Neural crest cell (in vitro differentiated cells): Measurements from ENCODE around the gene SPOCK2. TPM values are rescaled to one million over a fixed set of nuclear protein-coding genes. Genes with fewer than 3 reads are reported as not detected.
"Not testable (repeated sequence)": the region's sequence is repeated elsewhere in the genome, so short reads cannot be mapped to it uniquely, and the experiment has no call there.

ENCODE experiments used
- DNase-seq: peaks from one replicate; pipeline ENCODE4 v3.0.0; 2021; ENCODE audit warnings: low read depth, mixed read lengths, low spot score
- H3K27ac Mint-ChIP-seq: one replicate; pipeline ENCODE4 v1.8.0; 2021; ENCODE audit warnings: mild to moderate bottlenecking, mixed read lengths; ENCODE audit not compliant: unreplicated experiment
- H3K27me3 Mint-ChIP-seq: 2 replicates; pipeline ENCODE4 v1.8.0; 2021; ENCODE audit warnings: low read depth, mild to moderate bottlenecking, mixed read lengths
- H3K36me3 Mint-ChIP-seq: 2 replicates; pipeline ENCODE4 v1.8.0; 2021; ENCODE audit warnings: low read depth, mild to moderate bottlenecking, mixed read lengths
- H3K4me1 Mint-ChIP-seq: 2 replicates; pipeline ENCODE4 v1.8.0; 2021; ENCODE audit warnings: mixed read lengths
- H3K4me3 Mint-ChIP-seq: one replicate; pipeline ENCODE4 v1.8.0; 2021; ENCODE audit warnings: mild to moderate bottlenecking, mixed read lengths
- H3K9me3 Mint-ChIP-seq: 2 replicates; pipeline ENCODE4 v1.8.0; 2021; ENCODE audit warnings: mixed read lengths
- long read RNA-seq: library from polyadenylated mRNA; unstranded; transcript quantifications from one replicate; pipeline ENCODE4 v2.0.0, GENCODE V29; 2020
- total RNA-seq: library from RNA; stranded (reverse); gene quantifications from 2 replicates; pipeline ENCODE4 v1.2.1, GENCODE V29; 2021
- TF ChIP-seq, protein P1 (sequence below): fragments of 200-600 bp; sonication (generic); conservative IDR thresholded peaks from 2 replicates; pipeline ENCODE4 v1.5.0; 2021; ENCODE audit warnings: antibody characterized with exemption, mild to moderate bottlenecking

Gene SPOCK2
- 1.4 and 1.5 TPM in 2 replicates for total RNA-seq
- long read RNA-seq, partial matches to known transcripts = 3 of 3 reads
- long read RNA-seq, other reads (novel, unspliced or antisense) = 0 of 3 reads

DNA sequence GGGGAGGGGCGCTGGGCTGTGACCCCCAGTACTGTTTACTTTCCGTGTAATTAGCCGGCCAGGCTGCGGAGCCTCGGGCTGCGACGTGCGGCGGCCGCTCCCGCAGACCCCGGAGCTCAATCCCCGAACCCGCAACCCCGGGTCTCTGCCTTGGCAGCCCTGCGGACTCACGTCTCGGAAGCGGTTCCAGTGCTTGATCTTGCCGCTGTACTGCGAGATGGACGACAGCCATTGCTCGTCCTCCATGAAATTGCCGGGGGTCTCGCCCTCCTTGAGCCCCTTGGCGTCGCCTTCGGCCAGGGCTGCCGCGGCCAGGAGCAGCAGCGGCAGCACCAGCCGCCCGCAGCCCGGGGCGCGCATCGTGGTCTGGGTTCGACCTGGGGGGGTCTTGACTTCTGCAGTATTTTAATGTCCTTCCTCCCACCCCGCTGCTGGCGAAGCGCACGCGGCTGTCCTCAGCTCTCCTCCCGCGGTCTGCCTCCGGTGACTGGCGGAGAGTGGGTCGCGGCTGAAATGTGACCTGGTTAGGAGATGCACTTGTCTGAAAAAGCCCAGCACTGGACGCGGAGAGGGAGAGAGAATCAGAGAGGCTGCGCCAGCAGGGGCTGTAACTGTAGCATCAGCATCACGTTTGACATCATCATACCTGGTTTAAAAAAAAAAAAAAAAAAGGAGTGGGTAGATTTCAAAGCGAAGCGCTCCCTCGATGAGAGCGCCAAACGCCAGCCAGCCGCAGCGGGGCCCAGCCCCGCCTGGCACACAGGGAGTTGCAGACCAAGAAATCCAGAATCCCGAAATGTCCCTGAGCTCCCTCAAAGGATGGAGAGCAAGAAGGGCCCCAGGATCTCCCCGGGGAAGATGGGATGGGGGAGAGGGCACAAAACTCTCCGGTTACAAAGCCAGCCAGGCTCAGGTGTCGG is at the start of gene SPOCK2:
Gene SPOCK2, minus strand, starts transcription at position 583 of the 920 bp plus-strand sequence. Its CDS starts 223 bp downstream, at position 360.
- TF ChIP-seq, protein P1, sequence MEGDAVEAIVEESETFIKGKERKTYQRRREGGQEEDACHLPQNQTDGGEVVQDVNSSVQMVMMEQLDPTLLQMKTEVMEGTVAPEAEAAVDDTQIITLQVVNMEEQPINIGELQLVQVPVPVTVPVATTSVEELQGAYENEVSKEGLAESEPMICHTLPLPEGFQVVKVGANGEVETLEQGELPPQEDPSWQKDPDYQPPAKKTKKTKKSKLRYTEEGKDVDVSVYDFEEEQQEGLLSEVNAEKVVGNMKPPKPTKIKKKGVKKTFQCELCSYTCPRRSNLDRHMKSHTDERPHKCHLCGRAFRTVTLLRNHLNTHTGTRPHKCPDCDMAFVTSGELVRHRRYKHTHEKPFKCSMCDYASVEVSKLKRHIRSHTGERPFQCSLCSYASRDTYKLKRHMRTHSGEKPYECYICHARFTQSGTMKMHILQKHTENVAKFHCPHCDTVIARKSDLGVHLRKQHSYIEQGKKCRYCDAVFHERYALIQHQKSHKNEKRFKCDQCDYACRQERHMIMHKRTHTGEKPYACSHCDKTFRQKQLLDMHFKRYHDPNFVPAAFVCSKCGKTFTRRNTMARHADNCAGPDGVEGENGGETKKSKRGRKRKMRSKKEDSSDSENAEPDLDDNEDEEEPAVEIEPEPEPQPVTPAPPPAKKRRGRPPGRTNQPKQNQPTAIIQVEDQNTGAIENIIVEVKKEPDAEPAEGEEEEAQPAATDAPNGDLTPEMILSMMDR = no peak
- DNase-seq = no peak
- H3K36me3 Mint-ChIP-seq = peaks cover 2% of the 10 kb centered on the region
- H3K4me1 Mint-ChIP-seq = peaks cover 28% of the 10 kb centered on the region
- no peaks in the 10 kb centered on the region for H3K9me3 Mint-ChIP-seq
- H3K27me3 Mint-ChIP-seq = peaks cover 69% of the 10 kb centered on the region
- H3K27ac Mint-ChIP-seq = no peak within 1 kb of the TSS
- peak within 1 kb of the TSS; percentile 66 for H3K4me3 Mint-ChIP-seq

- no peak for DNase-seq
- Mint-ChIP-seq H3K27ac (no peak overlapping the region), H3K4me1 (no peaks in the 10 kb centered on the region), H3K36me3 (peaks cover 10% of the 10 kb centered on the region), H3K4me3 (no peak overlapping the region), H3K27me3 (no peaks in the 10 kb centered on the region), H3K9me3 (no peaks in the 10 kb centered on the region)
- TF ChIP-seq, protein P1 = no peak
Observed at GRCh38 chr10:72137583-72137982, 49.2 kb upstream of the SPOCK2 start.

- H3K27me3 Mint-ChIP-seq, DNase-seq, H3K4me1 Mint-ChIP-seq, H3K27ac Mint-ChIP-seq, H3K9me3 Mint-ChIP-seq, H3K4me3 Mint-ChIP-seq: not testable (repeated sequence)
- H3K36me3 Mint-ChIP-seq = peaks cover 10% of the 10 kb centered on the region
Observed at GRCh38 chr10:72136225-72136624, 47.9 kb upstream of the SPOCK2 start.

GRCh38 chr10:72134785-72135767 is 46.7 kb upstream of the SPOCK2 start:
- TF ChIP-seq, protein P1 = no peak
- Mint-ChIP-seq H3K4me3 (no peak overlapping the region), H3K36me3 (peaks cover 10% of the 10 kb centered on the region), H3K27ac (peak overlapping the region; percentile 69), H3K4me1 (no peaks in the 10 kb centered on the region), H3K9me3 (no peaks in the 10 kb centered on the region), H3K27me3 (no peaks in the 10 kb centered on the region)
- DNase-seq = no peak

GRCh38 chr10:72133517-72133916 is 45.2 kb upstream of the SPOCK2 start:
- Mint-ChIP-seq H3K36me3 (peaks cover 10% of the 10 kb centered on the region), H3K4me3 (no peak overlapping the region), H3K27ac (no peak overlapping the region), H3K9me3 (no peaks in the 10 kb centered on the region), H3K27me3 (no peaks in the 10 kb centered on the region), H3K4me1 (no peaks in the 10 kb centered on the region)
- DNase-seq = no peak
- TF ChIP-seq, protein P1 = no peak
